ENCODE data around the gene PTPRE.

The PTPRE gene

GRCh38 chr10:127908106-127908958 lies 1.4 kb downstream of the PTPRE start:
- ATAC-seq, result no peak

GRCh38 chr10:127908959-127909267 lies 2.0 kb downstream of the PTPRE start:
- ATAC-seq, result no peak

GRCh38 chr10:127909716-127910463 lies 3.0 kb downstream of the PTPRE start:
- ATAC-seq, result no peak

GRCh38 chr10:127910464-127910770 lies 3.5 kb downstream of the PTPRE start:
- no peak for ATAC-seq

GRCh38 chr10:127911218-127911866 lies 4.4 kb downstream of the PTPRE start:
- no peak for ATAC-seq

GRCh38 chr10:127911867-127912257 lies 5.0 kb downstream of the PTPRE start:
- no peak for ATAC-seq

GRCh38 chr10:127912607-127913367 lies 5.9 kb downstream of the PTPRE start:
- ATAC-seq, result no peak

GRCh38 chr10:127913368-127913759 lies 6.5 kb downstream of the PTPRE start:
- no peak for ATAC-seq

- no peak for ATAC-seq
These were observed 8.4 kb downstream of the PTPRE start for GRCh38 chr10:127915324-127915723.

- no peak for ATAC-seq
These were observed 9.9 kb downstream of the PTPRE start for GRCh38 chr10:127916826-127917225.

- ATAC-seq, result no peak
These were observed 11.7 kb downstream of the PTPRE start for GRCh38 chr10:127918572-127918971.

- ATAC-seq, result no peak
These were observed 12.7 kb downstream of the PTPRE start for GRCh38 chr10:127919418-127920271.

- ATAC-seq, result no peak
These were observed 13.6 kb downstream of the PTPRE start for GRCh38 chr10:127920306-127921074.

GRCh38 chr10:127921075-127921752 lies 14.3 kb downstream of the PTPRE start:
- ATAC-seq, result no peak

GRCh38 chr10:127921753-127922145 lies 14.8 kb downstream of the PTPRE start:
- ATAC-seq, result no peak

- no peak for ATAC-seq
These were observed 15.3 kb downstream of the PTPRE start for GRCh38 chr10:127922206-127922605.

GRCh38 chr10:127922675-127923366 lies 15.9 kb downstream of the PTPRE start:
- no peak for ATAC-seq

- ATAC-seq, result no peak
These were observed 16.7 kb downstream of the PTPRE start for GRCh38 chr10:127923646-127924045.

GRCh38 chr10:127925471-127926207 lies 18.7 kb downstream of the PTPRE start:
- no peak for ATAC-seq
